GM12801 (cell line): ENCODE data around the gene PARD3.

ENCODE experiments used
- CTCF ChIP-seq: IDR thresholded peaks from one replicate; pipeline ENCODE4 v1.5.1; 2011; ENCODE audit warnings: control low read depth; ENCODE audit not compliant: insufficient read length; ENCODE audit errors: extremely low read depth

Gene PARD3

GRCh38 chr10:34817586-34817985 is 2.5 kb upstream of the PARD3 start:
- TF ChIP-seq CTCF, result no peak

- no peak for TF ChIP-seq CTCF
Measured at GRCh38 chr10:34817054-34817453, 2.0 kb upstream of the PARD3 start.

- TF ChIP-seq CTCF, result no peak
Measured at GRCh38 chr10:34816501-34817002, 1.5 kb upstream of the PARD3 start.

- no peak for TF ChIP-seq CTCF
Measured at GRCh38 chr10:34816085-34816496, 995 bp upstream of the PARD3 start.

- no peak for TF ChIP-seq CTCF
Measured at GRCh38 chr10:34814913-34815184, 247 bp downstream of the PARD3 start.

- TF ChIP-seq CTCF, result no peak
Measured at GRCh38 chr10:34814223-34814912, 728 bp downstream of the PARD3 start.

GRCh38 chr10:34813626-34814222 is 1.4 kb downstream of the PARD3 start:
- no peak for TF ChIP-seq CTCF
